ENCODE measurements around the gene LRRTM2.
"Not testable (repeated sequence)": the region's sequence is repeated elsewhere in the genome, so short reads cannot be mapped to it uniquely, and the experiment has no call there.

The LRRTM2 gene

DNA sequence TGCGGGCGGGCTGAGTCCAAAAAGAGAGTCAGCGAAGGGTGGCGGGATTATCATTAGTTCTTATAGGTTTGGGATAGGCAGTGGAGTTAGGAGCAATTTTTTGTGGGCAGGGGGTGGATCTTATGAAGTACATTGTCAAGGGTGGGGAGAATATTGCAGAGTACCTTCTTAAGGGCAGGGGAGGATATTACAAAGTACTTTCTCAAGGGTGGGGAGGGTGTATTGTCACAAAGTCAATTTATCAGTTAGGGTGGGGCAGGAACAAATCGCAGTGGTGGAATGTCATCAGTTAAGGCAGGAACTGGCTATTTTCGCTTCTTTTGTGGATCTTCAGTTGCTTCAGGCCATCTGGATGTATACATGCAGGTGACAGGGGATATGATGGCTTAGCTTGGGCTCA, 40.3 kb downstream of the LRRTM2 start:
- not testable (repeated sequence) for DNase-seq (ENCODE audit: low spot score)

GRCh38 chr5:138833726-138834480, 41.2 kb downstream of the LRRTM2 start:
- no peak for DNase-seq (ENCODE audit: low spot score)

GRCh38 chr5:138833080-138833479, 42.1 kb downstream of the LRRTM2 start:
- DNase-seq (ENCODE audit: low spot score): no peak

- no peak for DNase-seq (ENCODE audit: low spot score)
These were observed 42.9 kb downstream of the LRRTM2 start for GRCh38 chr5:138832218-138832617.

GRCh38 chr5:138831703-138832102, 43.4 kb downstream of the LRRTM2 start:
- DNase-seq (ENCODE audit: low spot score): no peak

DNA sequence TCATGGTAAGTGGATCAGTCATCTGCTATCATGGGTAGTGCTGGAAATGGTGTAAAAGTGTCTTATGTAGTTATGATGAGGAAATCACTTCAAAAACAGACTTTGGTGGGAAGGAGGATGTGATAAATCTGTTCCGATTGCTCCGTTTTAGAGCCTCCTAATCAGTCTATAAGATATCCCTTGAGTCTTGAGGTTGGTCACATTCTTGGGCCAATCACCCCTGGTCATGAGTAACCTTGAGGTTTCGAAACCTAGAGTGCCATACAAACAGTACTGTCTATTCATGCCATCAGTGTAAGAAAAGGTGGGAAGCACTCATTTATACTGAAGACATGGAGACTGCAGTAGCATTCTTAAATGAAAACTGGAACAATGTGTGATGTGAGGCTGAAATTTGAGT, 45.8 kb downstream of the LRRTM2 start:
- DNase-seq (ENCODE audit: low spot score): no peak

GRCh38 chr5:138828556-138828955, 46.6 kb downstream of the LRRTM2 start:
- no peak for DNase-seq (ENCODE audit: low spot score)

DNA sequence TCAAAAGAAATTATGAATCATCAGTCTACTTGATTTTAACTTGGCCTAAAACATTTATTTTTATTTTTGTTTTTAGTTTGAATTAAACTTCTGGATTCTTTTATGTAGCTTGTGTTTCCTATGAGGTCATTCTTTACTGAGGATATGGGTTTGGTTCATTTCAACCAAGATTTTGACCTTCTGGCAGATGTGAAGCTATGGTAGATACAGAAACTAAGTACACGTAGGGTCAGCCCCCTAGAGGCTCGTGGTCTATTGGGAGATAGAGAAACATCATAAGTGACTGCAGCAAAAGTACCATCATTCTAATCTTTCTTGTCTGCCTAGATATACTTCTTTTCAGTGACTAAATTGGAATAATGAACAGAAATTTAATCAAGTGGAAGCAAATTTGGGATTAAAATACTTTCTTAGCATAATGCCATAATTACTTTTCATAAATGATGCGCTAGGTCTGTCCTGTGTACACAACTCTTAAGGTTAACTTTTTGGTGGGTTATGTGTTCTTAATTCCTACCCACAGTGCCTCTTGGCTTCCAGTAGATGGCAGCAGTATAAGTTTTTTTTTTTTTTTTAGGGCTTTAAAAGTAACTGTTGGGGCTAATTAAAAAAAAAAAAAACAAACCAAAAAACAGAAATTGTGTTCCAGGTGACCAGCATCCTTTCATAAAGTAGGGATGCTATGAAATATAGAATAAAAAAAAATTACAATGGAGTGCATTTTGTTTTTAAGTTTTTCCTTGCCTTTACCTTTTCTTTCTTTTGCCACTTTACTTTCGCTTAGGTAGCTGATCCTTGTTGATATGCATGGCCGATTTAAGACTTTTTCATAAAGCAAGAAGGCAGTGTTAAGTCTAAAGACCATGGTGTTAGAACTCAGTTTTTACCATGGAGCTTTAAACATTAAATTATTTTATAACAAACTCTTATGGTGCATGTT, 49.9 kb downstream of the LRRTM2 start:
- DNase-seq (ENCODE audit: low spot score): peak; percentile 37

- DNase-seq (ENCODE audit: low spot score): no peak
These were observed 50.6 kb downstream of the LRRTM2 start for GRCh38 chr5:138824516-138824915.

GRCh38 chr5:138820695-138821094, 54.4 kb downstream of the LRRTM2 start:
- DNase-seq (ENCODE audit: low spot score): no peak

DNA sequence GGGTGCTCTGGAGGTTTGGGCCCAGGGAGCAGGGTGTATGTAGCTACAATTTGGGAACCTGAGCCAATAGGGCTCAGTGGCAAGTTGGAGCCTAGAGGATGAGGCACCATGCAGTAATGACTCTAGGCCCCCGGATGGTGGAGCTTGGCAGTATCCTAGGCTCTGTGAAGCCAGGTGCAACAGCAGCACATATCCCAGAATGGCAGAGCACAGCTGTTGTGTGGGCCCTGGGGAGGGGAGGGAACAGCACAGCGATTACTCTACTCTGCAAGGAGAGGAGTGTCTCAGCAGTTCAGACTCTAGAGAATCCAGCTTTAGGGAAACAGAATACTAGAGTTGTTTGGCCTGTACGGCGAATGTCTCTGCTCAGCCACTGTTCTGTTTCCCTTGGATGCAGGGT, 56.1 kb downstream of the LRRTM2 start:
- DNase-seq (ENCODE audit: low spot score): no peak
